ENCODE data around the gene SHANK1.

Gene SHANK1

GRCh38 chr19:50678323-50678722, 41.3 kb downstream of the SHANK1 start:
- H3K4me3 ChIP-seq (replicated peaks; ENCODE audit: low read depth, low read length), result no peak overlapping the region
- no peak for DNase-seq (ENCODE audit: low read depth)
- TF ChIP-seq, protein P1, sequence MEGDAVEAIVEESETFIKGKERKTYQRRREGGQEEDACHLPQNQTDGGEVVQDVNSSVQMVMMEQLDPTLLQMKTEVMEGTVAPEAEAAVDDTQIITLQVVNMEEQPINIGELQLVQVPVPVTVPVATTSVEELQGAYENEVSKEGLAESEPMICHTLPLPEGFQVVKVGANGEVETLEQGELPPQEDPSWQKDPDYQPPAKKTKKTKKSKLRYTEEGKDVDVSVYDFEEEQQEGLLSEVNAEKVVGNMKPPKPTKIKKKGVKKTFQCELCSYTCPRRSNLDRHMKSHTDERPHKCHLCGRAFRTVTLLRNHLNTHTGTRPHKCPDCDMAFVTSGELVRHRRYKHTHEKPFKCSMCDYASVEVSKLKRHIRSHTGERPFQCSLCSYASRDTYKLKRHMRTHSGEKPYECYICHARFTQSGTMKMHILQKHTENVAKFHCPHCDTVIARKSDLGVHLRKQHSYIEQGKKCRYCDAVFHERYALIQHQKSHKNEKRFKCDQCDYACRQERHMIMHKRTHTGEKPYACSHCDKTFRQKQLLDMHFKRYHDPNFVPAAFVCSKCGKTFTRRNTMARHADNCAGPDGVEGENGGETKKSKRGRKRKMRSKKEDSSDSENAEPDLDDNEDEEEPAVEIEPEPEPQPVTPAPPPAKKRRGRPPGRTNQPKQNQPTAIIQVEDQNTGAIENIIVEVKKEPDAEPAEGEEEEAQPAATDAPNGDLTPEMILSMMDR (IDR thresholded peaks at IDR 0.05; ENCODE audit: low read length, missing control alignments), result no peak

GRCh38 chr19:50677636-50678035, 42.0 kb downstream of the SHANK1 start:
- TF ChIP-seq, protein P1 (IDR thresholded peaks at IDR 0.05; ENCODE audit: low read length, missing control alignments), result no peak
- DNase-seq (ENCODE audit: low read depth), result no peak
- H3K4me3 ChIP-seq (replicated peaks; ENCODE audit: low read depth, low read length), result no peak overlapping the region

- DNase-seq (ENCODE audit: low read depth), result no peak
- H3K4me3 ChIP-seq (replicated peaks; ENCODE audit: low read depth, low read length), result no peak overlapping the region
- TF ChIP-seq, protein P1 (IDR thresholded peaks at IDR 0.05; ENCODE audit: low read length, missing control alignments), result no peak
Measured at GRCh38 chr19:50676625-50677197, 42.9 kb downstream of the SHANK1 start.

- no peak for DNase-seq (ENCODE audit: low read depth)
- no peak overlapping the region for H3K4me3 ChIP-seq (replicated peaks; ENCODE audit: low read depth, low read length)
- TF ChIP-seq, protein P1 (IDR thresholded peaks at IDR 0.05; ENCODE audit: low read length, missing control alignments), result no peak
Measured at GRCh38 chr19:50673118-50673517, 46.5 kb downstream of the SHANK1 start.

GRCh38 chr19:50670102-50670380, 49.6 kb downstream of the SHANK1 start:
- TF ChIP-seq, protein P1 (IDR thresholded peaks at IDR 0.05; ENCODE audit: low read length, missing control alignments), result no peak
- no peak for DNase-seq (ENCODE audit: low read depth)
- no peak overlapping the region for H3K4me3 ChIP-seq (replicated peaks; ENCODE audit: low read depth, low read length)

DNA sequence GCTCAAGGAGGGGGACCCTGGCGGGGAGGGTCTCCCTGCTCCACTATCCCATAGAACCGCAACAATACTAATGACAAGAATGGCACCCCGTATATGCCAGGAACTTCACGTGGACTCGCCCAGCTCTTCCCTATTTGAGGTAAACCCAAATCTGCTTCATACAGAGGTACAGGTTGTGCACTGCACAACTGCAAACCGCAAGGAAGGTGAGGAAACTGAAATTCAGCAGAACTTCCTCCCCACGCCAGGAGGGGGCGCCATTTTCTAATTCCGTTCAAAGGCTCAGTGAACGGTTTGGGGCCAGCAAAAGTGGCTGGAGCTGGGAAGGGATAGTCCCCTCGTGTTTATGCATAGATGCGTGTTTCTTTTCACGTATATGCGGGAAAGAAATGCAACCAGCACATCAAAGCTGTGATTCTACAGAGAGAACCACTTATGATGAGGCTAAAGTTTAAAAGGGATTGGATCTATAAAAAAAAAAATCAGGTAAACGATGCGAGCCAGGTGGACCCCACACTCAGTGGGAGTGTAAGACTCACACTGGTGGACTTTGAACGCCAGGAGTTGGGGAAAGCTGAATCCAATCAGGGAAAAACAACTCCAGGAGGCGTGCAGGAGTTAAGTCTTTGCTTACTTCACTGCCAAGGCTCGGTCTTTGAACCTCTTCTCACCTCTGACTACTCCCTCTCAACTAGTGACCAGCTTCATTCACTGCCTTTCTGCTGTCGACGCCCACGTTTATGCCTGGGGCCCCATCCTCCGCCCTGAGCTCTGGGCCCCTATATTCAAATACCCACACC, 50.1 kb downstream of the SHANK1 start:
- TF ChIP-seq, protein P1 (IDR thresholded peaks at IDR 0.05; ENCODE audit: low read length, missing control alignments), result peak; percentile 88
- peak; percentile 54 for DNase-seq (ENCODE audit: low read depth)
- H3K4me3 ChIP-seq (replicated peaks; ENCODE audit: low read depth, low read length), result no peak overlapping the region

GRCh38 chr19:50668879-50669278, 50.7 kb downstream of the SHANK1 start:
- H3K4me3 ChIP-seq (replicated peaks; ENCODE audit: low read depth, low read length), result no peak overlapping the region

More at GRCh38 chr19:50668879-50669278, 50.7 kb downstream of the SHANK1 start:
- no peak for DNase-seq (ENCODE audit: low read depth)
- TF ChIP-seq, protein P1 (IDR thresholded peaks at IDR 0.05; ENCODE audit: low read length, missing control alignments), result no peak
